ENCODE data around the gene CLDN10.
"Not testable (repeated sequence)": the region's sequence is repeated elsewhere in the genome, so short reads cannot be mapped to it uniquely, and the experiment has no call there.

CLDN10 gene, protein sequence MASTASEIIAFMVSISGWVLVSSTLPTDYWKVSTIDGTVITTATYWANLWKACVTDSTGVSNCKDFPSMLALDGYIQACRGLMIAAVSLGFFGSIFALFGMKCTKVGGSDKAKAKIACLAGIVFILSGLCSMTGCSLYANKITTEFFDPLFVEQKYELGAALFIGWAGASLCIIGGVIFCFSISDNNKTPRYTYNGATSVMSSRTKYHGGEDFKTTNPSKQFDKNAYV

DNA sequence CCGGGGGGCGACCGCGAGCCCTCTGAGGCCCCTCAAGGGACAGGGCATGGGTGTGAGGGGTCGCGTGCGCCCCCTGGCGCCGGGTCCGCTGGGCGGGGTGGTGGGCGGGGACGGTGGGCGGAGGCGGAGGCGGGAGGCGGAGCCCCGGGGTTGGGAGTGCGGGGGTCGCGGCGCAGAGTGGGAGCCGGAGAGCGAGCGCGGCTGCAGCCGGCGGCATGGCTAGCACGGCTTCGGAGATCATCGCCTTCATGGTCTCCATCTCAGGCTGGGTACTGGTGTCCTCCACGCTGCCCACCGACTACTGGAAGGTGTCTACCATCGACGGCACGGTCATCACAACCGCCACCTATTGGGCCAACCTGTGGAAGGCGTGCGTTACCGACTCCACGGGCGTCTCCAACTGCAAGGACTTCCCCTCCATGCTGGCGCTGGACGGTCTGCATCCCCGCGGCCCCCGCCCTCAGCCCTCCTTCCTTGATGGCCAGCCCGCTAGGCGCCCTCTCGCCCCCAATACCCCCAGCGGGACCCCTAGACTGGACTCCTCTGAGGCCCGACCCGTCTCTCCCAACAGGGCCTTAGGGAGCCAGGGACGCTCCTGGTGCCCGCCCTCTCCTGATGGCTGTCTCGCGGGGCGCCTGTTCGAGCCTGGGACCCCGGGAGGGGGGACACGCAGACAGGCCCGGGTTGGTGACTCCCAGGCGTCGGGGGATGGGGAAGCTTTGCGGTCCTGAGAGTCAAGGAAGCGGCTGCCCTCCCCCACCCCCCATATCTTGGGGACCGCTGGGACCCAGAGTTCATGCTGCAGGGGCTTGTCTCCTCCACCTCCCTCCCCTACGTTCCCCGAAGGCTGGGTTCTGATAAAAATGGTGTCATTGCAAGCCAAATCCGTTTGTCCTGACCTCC, at the start of gene CLDN10:
CLDN10 (plus strand) TSS at position 182 of the 903 bp plus-strand sequence; CDS start at position 216, 34 bp downstream.
- no peak for DNase-seq (ENCODE audit: low spot score)

DNA sequence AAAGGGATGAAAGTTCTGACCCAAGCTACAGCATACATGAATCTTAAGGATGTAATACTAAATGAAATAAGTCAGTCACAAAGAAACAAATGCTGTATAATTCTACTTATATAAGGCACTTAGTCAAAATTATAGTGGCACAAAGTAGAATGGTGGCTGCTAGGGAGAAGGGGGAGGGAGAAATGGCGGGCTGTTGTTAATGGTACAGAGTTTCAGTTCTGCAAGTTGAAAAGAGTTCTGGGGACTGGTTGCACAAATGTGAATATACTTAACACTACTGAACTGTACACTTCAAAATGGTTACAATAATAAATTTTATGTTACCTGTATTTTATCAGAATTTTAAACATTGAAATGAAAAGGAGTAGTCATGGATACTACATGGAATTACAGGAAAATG, 48.9 kb upstream of the CLDN10 start:
- no peak for DNase-seq (ENCODE audit: low spot score)

GRCh38 chr13:95505265-95505664, 47.3 kb upstream of the CLDN10 start:
- DNase-seq (ENCODE audit: low spot score): no peak

DNA sequence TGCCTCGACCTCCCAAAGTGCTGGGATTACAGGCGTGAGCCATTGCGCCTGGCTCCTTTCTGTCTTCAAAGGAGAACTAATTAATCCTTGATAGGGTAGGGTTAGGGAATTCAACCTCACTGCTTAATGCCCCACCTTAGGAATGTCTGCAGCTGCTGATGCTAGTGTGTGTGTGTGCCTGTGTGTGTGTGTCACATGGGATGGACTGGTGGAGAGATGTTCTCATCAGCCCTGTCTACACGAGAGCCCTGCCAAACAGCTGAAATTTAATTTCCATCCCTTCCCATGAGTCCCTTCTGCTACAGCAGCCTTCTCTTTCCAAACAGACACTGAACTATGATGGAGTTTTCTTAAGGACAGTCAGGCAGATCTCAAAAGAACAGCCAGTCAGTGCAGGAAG, 46.5 kb upstream of the CLDN10 start:
- DNase-seq (ENCODE audit: low spot score): no peak

- no peak for DNase-seq (ENCODE audit: low spot score)
Observed at GRCh38 chr13:95507991-95508390, 44.5 kb upstream of the CLDN10 start.

- no peak for DNase-seq (ENCODE audit: low spot score)
Observed at GRCh38 chr13:95508996-95509395, 43.5 kb upstream of the CLDN10 start.

GRCh38 chr13:95509521-95510310, 42.8 kb upstream of the CLDN10 start:
- DNase-seq (ENCODE audit: low spot score): no peak

- DNase-seq (ENCODE audit: low spot score): no peak
Observed at GRCh38 chr13:95510950-95511349, 41.6 kb upstream of the CLDN10 start.

GRCh38 chr13:95512424-95512823, 40.1 kb upstream of the CLDN10 start:
- DNase-seq (ENCODE audit: low spot score): no peak

DNA sequence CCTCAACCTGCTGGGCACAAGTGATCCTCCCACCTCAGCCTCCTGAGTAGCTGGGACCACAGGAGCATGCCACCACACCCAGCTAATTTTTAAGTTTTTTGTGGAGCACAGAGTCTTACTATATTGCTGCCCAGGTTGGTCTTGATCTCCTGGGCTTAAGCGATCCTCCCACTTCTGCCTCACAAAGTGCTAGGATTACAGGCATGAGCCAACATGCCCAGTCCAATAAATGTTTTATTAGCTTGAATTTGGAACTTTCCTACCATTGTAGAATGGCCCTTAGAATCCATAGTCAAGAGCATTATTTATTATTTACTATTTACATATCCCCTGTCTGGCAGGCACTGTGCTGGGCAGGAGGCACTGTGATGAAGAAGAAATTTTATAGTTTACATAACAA, 39.6 kb upstream of the CLDN10 start:
- DNase-seq (ENCODE audit: low spot score): no peak

- not testable (repeated sequence) for DNase-seq (ENCODE audit: low spot score)
Observed at GRCh38 chr13:95515606-95516005, 36.9 kb upstream of the CLDN10 start.

GRCh38 chr13:95516021-95516420, 36.5 kb upstream of the CLDN10 start:
- DNase-seq (ENCODE audit: low spot score): no peak

DNA sequence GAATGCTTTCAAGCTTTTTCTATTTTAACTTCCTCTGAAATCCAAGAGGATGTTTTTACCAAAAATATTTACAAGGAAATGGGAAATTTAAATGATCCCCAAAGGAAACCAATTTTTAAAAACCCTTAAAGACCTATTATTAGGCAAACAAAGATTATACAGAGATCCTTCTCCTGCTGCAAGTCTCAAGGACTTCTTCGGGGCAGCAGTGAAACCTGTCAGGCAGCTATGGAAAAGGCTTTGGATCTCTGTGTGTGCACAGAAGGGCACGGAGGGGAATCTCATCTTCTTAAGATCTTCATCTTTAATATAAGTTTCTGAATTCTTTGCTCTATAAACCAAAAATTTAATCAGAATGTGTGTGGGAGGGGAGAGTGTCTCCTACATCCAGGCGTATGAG, 36.0 kb upstream of the CLDN10 start:
- no peak for DNase-seq (ENCODE audit: low spot score)

- no peak for DNase-seq (ENCODE audit: low spot score)
Observed at GRCh38 chr13:95523598-95523997, 28.9 kb upstream of the CLDN10 start.

- no peak for DNase-seq (ENCODE audit: low spot score)
Observed at GRCh38 chr13:95524264-95524901, 28.1 kb upstream of the CLDN10 start.

DNA sequence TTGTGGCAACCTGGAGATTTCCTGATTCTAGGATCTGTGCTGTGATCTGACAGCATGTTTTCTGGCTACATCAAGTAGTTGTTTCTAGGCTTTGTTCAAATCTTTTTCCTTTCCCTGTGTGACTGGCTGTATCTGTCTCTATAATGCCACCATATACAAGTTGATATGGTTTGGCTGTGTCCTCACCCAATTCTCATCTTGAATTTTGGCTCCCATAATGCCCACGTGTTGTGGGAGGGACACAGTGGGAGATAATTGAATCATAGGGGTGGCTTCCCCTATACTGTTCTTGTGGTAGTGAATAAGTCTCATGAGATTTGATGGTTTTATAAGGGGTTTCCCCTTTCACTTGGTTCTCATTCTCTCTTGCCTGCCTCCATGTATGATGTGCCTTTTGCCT, 24.6 kb upstream of the CLDN10 start:
- no peak for DNase-seq (ENCODE audit: low spot score)

- no peak for DNase-seq (ENCODE audit: low spot score)
Observed at GRCh38 chr13:95530178-95530577, 22.3 kb upstream of the CLDN10 start.

DNA sequence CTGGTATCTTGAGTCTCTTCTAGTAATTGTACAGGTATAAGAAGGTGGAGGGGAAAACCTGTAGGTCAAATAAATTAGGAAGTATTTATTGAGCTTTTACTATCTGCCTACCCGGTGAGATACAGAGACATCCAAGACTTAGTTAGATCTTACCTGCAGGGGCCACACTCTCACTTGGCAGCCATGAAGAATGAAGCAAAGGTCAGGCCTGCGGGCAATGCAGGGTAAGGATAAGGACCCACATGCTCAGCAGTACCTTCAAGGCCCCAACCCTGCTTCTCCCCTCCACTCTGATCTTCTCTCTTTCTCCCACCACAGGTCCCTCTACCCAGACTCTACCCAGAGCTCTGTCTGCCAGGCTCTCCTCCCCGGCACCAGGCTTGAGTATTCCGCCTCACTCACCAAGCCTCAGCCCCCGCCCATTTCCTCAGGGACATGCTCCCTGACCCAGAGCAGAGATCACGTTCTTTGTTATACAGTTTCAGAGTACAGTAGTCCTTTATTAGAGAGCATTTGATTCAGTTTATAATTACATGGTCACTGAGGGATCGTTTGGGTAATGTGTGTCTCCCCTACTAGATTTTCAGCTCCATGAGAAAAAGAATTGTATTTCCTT, 18.9 kb upstream of the CLDN10 start:
- no peak for DNase-seq (ENCODE audit: low spot score)

- DNase-seq (ENCODE audit: low spot score): no peak
Observed at GRCh38 chr13:95535243-95535642, 17.3 kb upstream of the CLDN10 start.

GRCh38 chr13:95536632-95537241, 15.8 kb upstream of the CLDN10 start:
- DNase-seq (ENCODE audit: low spot score): peak; percentile 9

DNA sequence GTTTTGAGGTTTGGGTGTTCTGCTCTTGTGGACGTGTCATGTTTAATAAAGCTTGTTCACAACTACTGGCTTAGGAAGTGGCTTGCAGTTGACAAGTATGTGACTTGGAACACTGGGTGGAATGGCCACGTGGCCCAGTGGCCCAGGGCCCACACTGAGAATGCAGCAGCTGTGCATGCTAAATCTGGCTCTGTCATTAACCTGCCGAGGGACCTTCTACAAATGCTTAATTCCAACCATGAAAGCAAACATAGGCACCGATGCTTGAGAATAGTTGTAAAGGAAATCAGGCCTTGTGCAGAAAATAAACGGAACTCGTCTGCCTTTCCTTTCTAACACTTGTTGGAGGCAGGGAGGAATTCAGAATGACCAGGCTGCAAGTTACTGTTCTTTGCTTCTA, 11.6 kb upstream of the CLDN10 start:
- no peak for DNase-seq (ENCODE audit: low spot score)

All from cerebellar cortex (tissue), 1 donor.